ENCODE results near the gene CEP135.

GRCh38 chr4:55925241-55925640 is 23.5 kb upstream of the CEP135 start:
- TF ChIP-seq CTCF (conservative IDR thresholded peaks at IDR 0.05; ENCODE audit: low read depth, low read length) (no peak), EZH2 (IDR thresholded peaks at IDR 0.05; ENCODE audit: low read length, unreplicated experiment) (no peak)

All from PC-3 (cell line).